ENCODE results near the gene STXBP5L. TPM values are rescaled to one million over a fixed set of nuclear protein-coding genes. Genes with fewer than 3 reads are reported as not detected.
"Not testable (repeated sequence)": the region's sequence is repeated elsewhere in the genome, so short reads cannot be mapped to it uniquely, and the experiment has no call there.

STXBP5L gene
- total and polyA plus RNA-seq, 2 experiments from 2014 or later = 0.02 to 0.24 TPM

DNA sequence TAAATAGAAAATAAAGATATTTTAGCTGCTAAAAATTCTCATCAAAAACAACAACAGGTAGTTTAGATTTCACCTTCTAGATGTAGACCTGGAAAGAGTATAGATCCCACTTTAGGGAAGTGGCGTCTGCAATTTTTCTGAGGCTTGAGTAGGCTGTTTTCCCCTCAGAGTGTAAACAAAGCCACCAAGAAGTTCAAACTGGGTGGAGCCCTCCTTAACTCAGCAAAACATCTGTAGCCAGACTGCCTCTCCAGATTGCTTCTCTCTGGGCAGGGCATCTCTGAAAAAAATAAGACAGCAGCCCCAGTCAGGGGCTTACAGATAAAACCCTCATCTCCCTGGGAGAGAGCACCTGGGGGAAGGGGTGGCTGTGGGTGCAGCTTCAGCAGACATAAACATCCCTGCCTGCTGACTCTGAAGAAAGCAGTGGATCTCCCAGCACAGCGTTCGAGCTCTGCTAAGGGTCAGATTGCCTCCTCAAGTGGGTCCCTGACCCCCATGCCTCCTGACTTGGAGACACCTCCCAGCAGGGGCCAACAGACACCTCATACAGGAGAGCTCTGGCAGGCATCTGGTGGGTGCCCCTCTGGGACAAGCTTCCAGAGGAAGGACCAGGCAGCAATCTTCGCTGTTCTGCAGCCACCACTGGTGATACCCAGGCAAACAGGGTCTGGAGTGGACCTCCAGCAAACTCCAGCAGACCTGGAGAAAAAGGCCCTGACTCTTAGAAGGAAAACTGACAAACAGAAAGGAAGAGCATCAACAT is 259.6 kb downstream of the STXBP5L start:
- H3K36me3 ChIP-seq = no peaks in the 10 kb centered on the region
- no peaks in the 10 kb centered on the region for H3K9me3 ChIP-seq (ENCODE audit: low read depth)
- H3K27ac ChIP-seq = no peak overlapping the region
- TF ChIP-seq, protein P1, sequence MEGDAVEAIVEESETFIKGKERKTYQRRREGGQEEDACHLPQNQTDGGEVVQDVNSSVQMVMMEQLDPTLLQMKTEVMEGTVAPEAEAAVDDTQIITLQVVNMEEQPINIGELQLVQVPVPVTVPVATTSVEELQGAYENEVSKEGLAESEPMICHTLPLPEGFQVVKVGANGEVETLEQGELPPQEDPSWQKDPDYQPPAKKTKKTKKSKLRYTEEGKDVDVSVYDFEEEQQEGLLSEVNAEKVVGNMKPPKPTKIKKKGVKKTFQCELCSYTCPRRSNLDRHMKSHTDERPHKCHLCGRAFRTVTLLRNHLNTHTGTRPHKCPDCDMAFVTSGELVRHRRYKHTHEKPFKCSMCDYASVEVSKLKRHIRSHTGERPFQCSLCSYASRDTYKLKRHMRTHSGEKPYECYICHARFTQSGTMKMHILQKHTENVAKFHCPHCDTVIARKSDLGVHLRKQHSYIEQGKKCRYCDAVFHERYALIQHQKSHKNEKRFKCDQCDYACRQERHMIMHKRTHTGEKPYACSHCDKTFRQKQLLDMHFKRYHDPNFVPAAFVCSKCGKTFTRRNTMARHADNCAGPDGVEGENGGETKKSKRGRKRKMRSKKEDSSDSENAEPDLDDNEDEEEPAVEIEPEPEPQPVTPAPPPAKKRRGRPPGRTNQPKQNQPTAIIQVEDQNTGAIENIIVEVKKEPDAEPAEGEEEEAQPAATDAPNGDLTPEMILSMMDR (IDR thresholded peaks at IDR 0.05; ENCODE audit: low read depth, low read length) = no peak
- no peak overlapping the region for H3K4me3 ChIP-seq
- no peaks in the 10 kb centered on the region for H3K27me3 ChIP-seq
- H3K4me1 ChIP-seq (ENCODE audit: low read depth) = no peaks in the 10 kb centered on the region
- DNase-seq (ENCODE audit: low read depth in 1 of 2, low spot score in 1 of 2) = no peak

DNA sequence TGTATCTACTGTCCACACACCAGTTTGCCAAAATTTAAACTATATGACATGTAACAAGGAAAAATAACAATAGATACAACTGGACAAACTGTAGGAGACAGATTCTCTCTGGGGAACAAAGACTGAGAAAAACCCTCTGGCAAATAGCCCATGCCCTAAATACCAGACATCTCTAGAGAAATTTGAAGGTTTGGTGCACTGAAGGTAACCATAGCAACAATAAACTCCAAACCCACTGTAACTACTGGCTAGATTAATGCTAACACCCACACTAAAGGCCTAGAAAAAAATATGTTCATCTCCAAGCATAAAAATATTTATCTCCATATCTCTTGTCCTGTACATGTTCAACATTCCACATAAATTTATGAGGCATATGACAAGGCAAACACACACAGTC is 267.1 kb downstream of the STXBP5L start:
- H3K4me1 ChIP-seq (ENCODE audit: low read depth) = no peaks in the 10 kb centered on the region
- H3K4me3 ChIP-seq = no peak overlapping the region
- TF ChIP-seq, protein P1 (IDR thresholded peaks at IDR 0.05; ENCODE audit: low read depth, low read length) = no peak
- no peaks in the 10 kb centered on the region for H3K27me3 ChIP-seq
- H3K27ac ChIP-seq = no peak overlapping the region
- no peaks in the 10 kb centered on the region for H3K9me3 ChIP-seq (ENCODE audit: low read depth)
- H3K36me3 ChIP-seq = no peaks in the 10 kb centered on the region
- no peak for DNase-seq (ENCODE audit: low read depth in 1 of 2, low spot score in 1 of 2)

DNA sequence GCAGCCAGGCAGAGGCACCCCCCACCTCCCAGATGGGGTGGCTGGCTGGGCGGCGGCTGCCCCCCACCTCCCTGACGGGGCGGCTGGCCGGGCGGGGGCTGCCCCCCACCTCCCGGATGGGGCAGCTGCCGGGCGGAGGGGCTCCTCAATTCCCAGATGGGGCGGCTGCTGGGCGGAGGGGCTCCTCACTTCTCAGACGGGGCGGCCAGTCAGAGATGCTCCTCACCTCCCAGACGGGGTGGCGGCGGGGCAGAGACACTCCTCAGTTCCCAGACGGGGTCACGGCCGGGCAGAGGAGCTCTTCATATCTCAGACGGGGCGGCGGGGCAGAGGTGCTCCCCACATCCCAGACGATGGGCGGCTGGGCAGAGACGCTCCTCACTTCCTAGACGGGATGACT is 282.6 kb downstream of the STXBP5L start:
- not testable (repeated sequence) for H3K27me3 ChIP-seq; DNase-seq (ENCODE audit: low read depth in 1 of 2, low spot score in 1 of 2); H3K36me3 ChIP-seq; H3K9me3 ChIP-seq (ENCODE audit: low read depth); H3K4me3 ChIP-seq; H3K27ac ChIP-seq; H3K4me1 ChIP-seq (ENCODE audit: low read depth)

DNA sequence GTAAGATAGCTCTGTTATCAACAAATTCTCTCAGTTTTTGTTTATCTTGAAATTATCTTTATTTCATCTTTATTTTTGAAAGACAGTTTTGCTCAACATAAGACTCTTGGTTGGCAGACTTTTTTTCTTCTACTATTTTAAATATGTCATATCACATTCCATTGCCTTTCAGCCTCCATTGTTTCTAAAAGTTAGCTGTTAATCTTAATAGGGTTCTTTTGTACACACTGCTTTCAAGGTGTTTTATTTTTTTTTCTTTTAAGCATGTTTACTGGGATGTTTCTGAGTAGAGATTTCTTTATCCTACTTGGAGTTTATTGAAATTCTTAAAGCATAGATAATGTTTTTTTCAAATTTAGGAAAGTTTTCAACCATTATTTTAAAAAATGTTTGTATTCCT is 294.6 kb downstream of the STXBP5L start:
- no peak for DNase-seq (ENCODE audit: low read depth in 1 of 2, low spot score in 1 of 2)
- Histone ChIP-seq H3K27me3 (no peaks in the 10 kb centered on the region), H3K36me3 (no peaks in the 10 kb centered on the region), H3K27ac (no peak overlapping the region), H3K4me3 (no peak overlapping the region), H3K4me1 (ENCODE audit: low read depth) (no peaks in the 10 kb centered on the region), H3K9me3 (ENCODE audit: low read depth) (no peaks in the 10 kb centered on the region)
- TF ChIP-seq, protein P1 (IDR thresholded peaks at IDR 0.05; ENCODE audit: low read depth, low read length) = no peak

DNA sequence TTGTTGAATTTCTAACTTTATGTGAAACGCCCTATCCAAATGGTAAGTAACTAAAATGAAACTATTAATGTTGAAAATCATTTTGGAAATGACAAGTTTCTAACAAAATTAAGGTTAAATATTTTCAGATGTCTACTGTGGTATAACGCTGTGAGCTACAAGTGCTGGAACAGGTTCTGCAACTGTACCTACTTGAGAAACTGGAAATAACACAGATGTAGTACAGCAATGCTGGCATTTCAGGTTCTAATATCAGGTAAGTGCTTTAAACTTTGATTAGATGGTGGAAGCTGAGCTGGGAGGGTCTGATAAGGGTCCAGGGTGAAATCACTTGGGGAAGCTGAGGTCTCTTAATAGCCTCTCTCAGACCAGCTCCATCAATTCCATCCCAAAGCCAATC is 315.1 kb downstream of the STXBP5L start:
- no peak for DNase-seq (ENCODE audit: low read depth in 1 of 2, low spot score in 1 of 2)
- Histone ChIP-seq H3K4me3 (no peak overlapping the region), H3K27me3 (no peaks in the 10 kb centered on the region), H3K4me1 (ENCODE audit: low read depth) (no peaks in the 10 kb centered on the region), H3K36me3 (no peaks in the 10 kb centered on the region), H3K9me3 (ENCODE audit: low read depth) (peaks cover 2% of the 10 kb centered on the region), H3K27ac (no peak overlapping the region)
- TF ChIP-seq, protein P1 (IDR thresholded peaks at IDR 0.05; ENCODE audit: low read depth, low read length) = no peak

DNA sequence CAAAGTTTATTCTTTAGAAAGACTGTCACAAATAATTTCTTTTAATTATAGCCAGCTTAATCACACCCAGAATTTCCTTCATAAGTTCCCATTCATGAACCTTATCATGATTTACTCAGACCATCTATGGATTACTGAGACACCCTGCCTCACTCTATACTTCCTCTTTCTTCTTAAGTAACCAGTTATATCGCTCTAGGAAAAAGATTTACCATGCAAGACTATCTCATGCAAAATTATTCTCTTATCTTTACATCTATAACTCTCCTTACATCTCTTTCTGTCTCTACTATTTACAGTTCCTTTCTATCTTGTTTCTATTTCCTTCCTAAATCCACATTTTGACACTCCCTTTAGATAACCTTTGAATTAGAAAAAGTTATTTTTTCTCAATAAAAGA is 321.0 kb downstream of the STXBP5L start:
- H3K4me1 ChIP-seq (ENCODE audit: low read depth) = no peaks in the 10 kb centered on the region
- no peak overlapping the region for H3K4me3 ChIP-seq
- no peaks in the 10 kb centered on the region for H3K9me3 ChIP-seq (ENCODE audit: low read depth)
- H3K27ac ChIP-seq = no peak overlapping the region
- DNase-seq (ENCODE audit: low read depth in 1 of 2, low spot score in 1 of 2) = no peak
- no peaks in the 10 kb centered on the region for H3K27me3 ChIP-seq
- no peaks in the 10 kb centered on the region for H3K36me3 ChIP-seq
- TF ChIP-seq, protein P1 (IDR thresholded peaks at IDR 0.05; ENCODE audit: low read depth, low read length) = no peak

DNA sequence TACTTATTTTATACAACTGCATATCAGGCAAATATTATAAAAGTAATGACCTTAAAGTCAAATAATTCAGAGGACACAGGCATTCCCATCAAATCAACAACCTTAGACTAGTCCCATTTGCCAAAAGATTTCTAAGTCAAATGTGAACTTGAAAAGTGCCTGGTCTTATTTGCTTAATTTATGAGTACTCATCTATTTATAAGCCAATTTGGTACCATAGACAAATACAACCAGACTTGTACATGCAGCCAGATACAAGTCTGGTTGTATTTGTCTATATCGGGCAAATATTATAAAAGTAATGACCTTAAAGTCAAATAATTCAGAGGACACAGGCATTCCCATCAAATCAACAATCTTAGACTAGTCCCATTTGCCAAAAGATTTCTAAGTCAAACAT is 322.2 kb downstream of the STXBP5L start:
- H3K4me1 ChIP-seq (ENCODE audit: low read depth); DNase-seq (ENCODE audit: low read depth in 1 of 2, low spot score in 1 of 2); H3K36me3 ChIP-seq; H3K4me3 ChIP-seq; H3K27me3 ChIP-seq; H3K27ac ChIP-seq; H3K9me3 ChIP-seq (ENCODE audit: low read depth): not testable (repeated sequence)
